K562 (cell line): ENCODE results near the gene RTP3. TPM values are rescaled to one million over a fixed set of nuclear protein-coding genes. Genes with fewer than 3 reads are reported as not detected.

ENCODE experiments used
- BRF1 ChIP-seq: IDR thresholded peaks from 3 replicates; pipeline ENCODE4 v1.6.1; 2011; ENCODE audit warnings: borderline replicate concordance, mild to moderate bottlenecking; ENCODE audit not compliant: insufficient read length; ENCODE audit errors: extremely low read depth
- CBX5 ChIP-seq: IDR thresholded peaks from 2 replicates; pipeline ENCODE4 v1.6.1; 2014; ENCODE audit warnings: low read depth, borderline replicate concordance
- CREB3L1 ChIP-seq: fragments of 450-650 bp; IDR thresholded peaks from 2 replicates; pipeline ENCODE4 v1.6.1; 2014; ENCODE audit warnings: low read depth, mild to moderate bottlenecking, moderate library complexity, borderline replicate concordance
- DNMT1 ChIP-seq: fragments of 450-650 bp; IDR thresholded peaks from 2 replicates; pipeline ENCODE4 v1.6.1; 2016; ENCODE audit warnings: antibody characterized with exemption, mild to moderate bottlenecking
- EP400 ChIP-seq: fragments of 450-650 bp; IDR thresholded peaks from 2 replicates; pipeline ENCODE4 v1.6.1; 2017; ENCODE audit warnings: antibody characterized with exemption, mild to moderate bottlenecking, moderate library complexity
- FOXJ3 ChIP-seq: sonication (generic); formaldehyde crosslinking; IDR thresholded peaks from 2 replicates; pipeline ENCODE4 v1.4.0; 2020; ENCODE audit warnings: mild to moderate bottlenecking, missing genetic modification reagents
- HNRNPL ChIP-seq: fragments of 200-400 bp; formaldehyde crosslinking; IDR thresholded peaks from 2 replicates; pipeline ENCODE4 v1.6.1; 2017; ENCODE audit warnings: low read depth, mild to moderate bottlenecking, low read length
- MECOM ChIP-seq: fragments of 250-450 bp; sonication (Bioruptor Pico); IDR thresholded peaks from 2 replicates; pipeline ENCODE4 v1.8.0; 2022; ENCODE audit warnings: inconsistent platforms
- MLLT1 ChIP-seq, 2 experiments: fragments of 450-650 bp; IDR thresholded peaks; 2 replicates each; pipeline ENCODE4 v1.6.1; 2016
- MTA1 ChIP-seq: fragments of 450-650 bp; IDR thresholded peaks from 2 replicates; pipeline ENCODE4 v1.6.1; 2017; ENCODE audit warnings: borderline replicate concordance
- MYNN ChIP-seq, 2 experiments: sonication (generic); formaldehyde crosslinking in 1 of 2; IDR thresholded peaks; 2 replicates each; pipeline versions ENCODE4 v1.5.0 to v1.6.1; 2016 to 2020; ENCODE audit warnings: antibody characterized with exemption in 1 of 2, missing genetic modification reagents in 1 of 2
- NEUROD1 ChIP-seq: fragments of 150-350 bp; IDR thresholded peaks from 2 replicates; pipeline ENCODE4 v1.6.1; 2014; ENCODE audit warnings: borderline replicate concordance, low read length, low read depth; ENCODE audit not compliant: partially characterized antibody
- NR0B1 ChIP-seq: fragments of 450-650 bp; IDR thresholded peaks from one replicate; pipeline ENCODE4 v1.6.1; 2018; ENCODE audit warnings: mild to moderate bottlenecking, moderate library complexity; ENCODE audit not compliant: partially characterized antibody
- PCBP1 ChIP-seq: fragments of 200-400 bp; formaldehyde crosslinking; IDR thresholded peaks from 2 replicates; pipeline ENCODE4 v1.6.1; 2018; ENCODE audit warnings: mild to moderate bottlenecking, low read depth, low read length; ENCODE audit not compliant: poor library complexity, severe bottlenecking
- PPARD ChIP-seq: fragments of 250-450 bp; sonication (Bioruptor Pico); IDR thresholded peaks from 2 replicates; pipeline ENCODE4 v1.8.0; 2022; ENCODE audit warnings: inconsistent platforms, mild to moderate bottlenecking, moderate library complexity
- SIN3A ChIP-seq, 2 experiments: fragments of 150-350 bp in 1 of 2; IDR thresholded peaks; 2 replicates each; pipeline ENCODE4 v1.6.1; 2011 to 2016; ENCODE audit warnings: borderline replicate concordance in 2 of 2, low read depth in 2 of 2, low read length in 2 of 2, mild to moderate bottlenecking in 2 of 2, moderate library complexity in 2 of 2; ENCODE audit not compliant: control insufficient read depth in 1 of 2
- SP2 ChIP-seq: IDR thresholded peaks from 2 replicates; pipeline ENCODE4 v1.6.1; 2011; ENCODE audit warnings: mild to moderate bottlenecking, low read depth, low read length, moderate library complexity; ENCODE audit not compliant: poor library complexity, severe bottlenecking; ENCODE audit errors: extremely low read depth
- TAL1 ChIP-seq: fragments of 450-650 bp; IDR thresholded peaks from 2 replicates; pipeline ENCODE4 v1.6.1; 2016; ENCODE audit warnings: mild to moderate bottlenecking
- TCF3 ChIP-seq: sonication (generic); formaldehyde crosslinking; IDR thresholded peaks from 2 replicates; pipeline ENCODE4 v1.4.0; 2020; ENCODE audit warnings: mild to moderate bottlenecking, missing genetic modification reagents
- U2AF2 ChIP-seq: fragments of 200-400 bp; formaldehyde crosslinking; optimal IDR thresholded peaks from 2 replicates; pipeline ENCODE3; 2017; ENCODE audit warnings: low read depth, mild to moderate bottlenecking, low read length
- ZKSCAN3 ChIP-seq: fragments of 250-450 bp; sonication (Bioruptor Pico); IDR thresholded peaks from 2 replicates; pipeline ENCODE4 v1.4.0; 2020
- ZNF280A ChIP-seq: fragments of 450-650 bp; IDR thresholded peaks from 2 replicates; pipeline ENCODE4 v1.6.1; 2018; ENCODE audit warnings: mild to moderate bottlenecking, low read depth; ENCODE audit not compliant: partially characterized antibody
- polyA plus RNA-seq, 8 experiments: library from polyadenylated mRNA; depleted of rRNA in 4 of 8; stranded (reverse) in 5 of 8; unstranded in 3 of 8; fragments of >200 nt; fragmentation: Nextera tagmentation in 2 of 8; fragmentation: Illumina TruSeq in 1 of 8; extraction: Ambion mirVana in 2 of 8; extraction: Trizol in 1 of 8; gene quantifications; 2 replicates each; pipeline versions ENCODE4 v1.2.1 to v1.2.3, GENCODE V29; 2011 to 2014; ENCODE audit warnings: inconsistent platforms in 1 of 8, missing spikeins in 1 of 8
- total RNA-seq, 7 experiments: library from RNA; depleted of rRNA in 6 of 7; stranded (reverse); fragments of >200 nt in 6 of 7; fragmentation: Illumina TruSeq in 2 of 7; extraction: Trizol in 2 of 7; gene quantifications; 2 replicates each; pipeline versions ENCODE4 v1.2.1 to v1.2.3, GENCODE V29; 2011 to 2021; ENCODE audit warnings: low replicate concordance in 1 of 7

Gene RTP3
- total and polyA plus RNA-seq, 9 of the 15 experiments (the other 6 are each of a cell fraction or from before 2014, with no cell fraction given), result not detected

- TF ChIP-seq TAL1 (no peak), SP2 (no peak), EP400 (peak; percentile 26; the same call in 1 of the 2 replicates), PPARD (no peak), MECOM (CRISPR knock-in tag) (no peak), MYNN (IDR thresholded peaks at IDR 0.05) (no peak), MYNN (CRISPR knock-in tag; IDR thresholded peaks at IDR 0.05) (no peak), BRF1 (no peak), FOXJ3 (CRISPR knock-in tag) (no peak), PCBP1 (no peak), NEUROD1 (no peak), DNMT1 (0 out of 2 replicates have a peak, but pooled peaks have one; percentile 44), ZKSCAN3 (CRISPR knock-in tag) (no peak), SIN3A (IDR thresholded peaks at IDR 0.05; ENCODE audit: borderline replicate concordance in 2 of 2, control insufficient read depth in 1 of 2, low read depth in 2 of 2, low read length in 2 of 2) (no peak), MTA1 (no peak), TCF3 (CRISPR knock-in tag) (no peak), CREB3L1 (no peak), CBX5 (no peak), HNRNPL (no peak), ZNF280A (peak; percentile 15), NR0B1 (no peak), U2AF2 (no peak), MLLT1 (IDR thresholded peaks at IDR 0.05) (peak in 1 of 2 experiments; percentile 46; a peak in 1 of 4 replicates)
Measured at GRCh38 chr3:46523556-46523955, 25.8 kb downstream of the RTP3 start (continued).
